T-cell (primary cell): ENCODE results near the gene MLLT3. TPM values are rescaled to one million over a fixed set of nuclear protein-coding genes. Genes with fewer than 3 reads are reported as not detected.

ENCODE experiments used
- ATAC-seq, 4 experiments: fragments of 200-7000 bp in 3 of 4; fragments of 150-1000 bp in 1 of 4; cut with Tn5 transposase; replicated peaks in 1 of 4; 1 replicate in 3 of 4; 2 replicates in 1 of 4; pipeline ENCODE4 v1.10.0; 2021; ENCODE audit warnings: moderate library complexity in 3 of 4, mild to moderate bottlenecking in 2 of 4, moderate number of reproducible peaks in 1 of 4
- CTCF ChIA-PET, 2 donors: fragments of 300-600 bp; sonication (Branson Sonifier 250); formaldehyde crosslinking; loops; one replicate each; lab custom pipeline; 2022; ENCODE audit warnings: antibody characterized with exemption in 2 of 2; lab: Charles Lee
- POLR2A ChIA-PET, 2 donors: fragments of 300-600 bp; sonication (Branson Sonifier 250); formaldehyde crosslinking; loops; one replicate each; lab custom pipeline; 2022; ENCODE audit warnings: antibody characterized with exemption in 2 of 2; lab: Charles Lee
- DNase-seq, 35 experiments: peaks; one replicate each; pipeline versions ENCODE4 v3.0.0 to v3.0.0-alpha.2; 2013 to 2023
- H3K27ac ChIP-seq: one replicate; pipeline ENCODE4 v1.5.1; 2013; ENCODE audit warnings: low read length
- H3K27me3 ChIP-seq, 2 experiments: replicated peaks in 1 of 2; 1 replicate in 1 of 2; 2 replicates in 1 of 2; pipeline versions ENCODE4 v1.6.1 to v1.7.0; 2013; ENCODE audit warnings: low read length in 1 of 2, mixed read lengths in 1 of 2; ENCODE audit not compliant: control insufficient read depth in 2 of 2, insufficient read depth in 2 of 2; ENCODE audit errors: extremely low read depth in 1 of 2
- H3K36me3 ChIP-seq, 2 donors: 1 replicate in 1 of 2; 2 replicates in 1 of 2; pipeline versions ENCODE4 v1.6.1 to v1.7.0; 2013; ENCODE audit warnings: low read length in 1 of 2; ENCODE audit not compliant: control insufficient read depth in 2 of 2, insufficient read depth in 1 of 2; ENCODE audit errors: extremely low read depth in 1 of 2
- H3K4me1 ChIP-seq, 2 experiments: 1 replicate in 1 of 2; 2 replicates in 1 of 2; pipeline versions ENCODE4 v1.6.1 to v1.7.0; 2013; ENCODE audit warnings: low read length in 2 of 2, mixed read lengths in 1 of 2; ENCODE audit not compliant: insufficient read depth in 2 of 2, control insufficient read depth in 1 of 2; ENCODE audit errors: extremely low read depth in 1 of 2
- H3K4me3 ChIP-seq, 2 donors: 1 replicate in 1 of 2; 2 replicates in 1 of 2; pipeline versions ENCODE4 v1.5.1 to v1.7.0; 2013; ENCODE audit warnings: mild to moderate bottlenecking in 2 of 2, low read length in 1 of 2, moderate library complexity in 1 of 2; ENCODE audit not compliant: control insufficient read depth in 1 of 2; ENCODE audit errors: extremely low read depth in 1 of 2
- H3K9me3 ChIP-seq: 2 replicates; pipeline ENCODE4 v1.7.0; 2013
- H3K27ac Mint-ChIP-seq, 2 donors: one replicate each; pipeline ENCODE4 v1.8.0; 2020 to 2021; ENCODE audit warnings: mild to moderate bottlenecking in 2 of 2, mixed read lengths in 2 of 2
- H3K27me3 Mint-ChIP-seq, 2 donors: one replicate each; pipeline ENCODE4 v1.8.0; 2021 to 2022; ENCODE audit warnings: mixed read lengths in 2 of 2
- H3K36me3 Mint-ChIP-seq: one replicate; pipeline ENCODE4 v1.8.0; 2021; ENCODE audit warnings: mixed read lengths
- H3K4me1 Mint-ChIP-seq, 3 donors: one replicate each; pipeline ENCODE4 v1.8.0; 2020 to 2022; ENCODE audit warnings: mixed read lengths in 3 of 3, mild to moderate bottlenecking in 1 of 3
- H3K4me3 Mint-ChIP-seq, 3 donors: one replicate each; pipeline ENCODE4 v1.8.0; 2020 to 2022; ENCODE audit warnings: mild to moderate bottlenecking in 3 of 3, mixed read lengths in 3 of 3, moderate library complexity in 3 of 3
- H3K9me3 Mint-ChIP-seq, 3 donors: one replicate each; pipeline ENCODE4 v1.8.0; 2020 to 2022; ENCODE audit warnings: mixed read lengths in 3 of 3
- WGBS: methylation state at CpG from one replicate; pipeline ENCODE4 v1.1.5; 2013; ENCODE audit warnings: missing lambda C conversion rate; ENCODE audit not compliant: insufficient coverage; 5-methylcytosine and 5-hydroxymethylcytosine counted together
- total RNA-seq, 35 experiments: library from RNA in 6 of 35; stranded (reverse) in 6 of 35; fragments of 120-200 nt in 1 of 35; gene quantifications; one replicate each; pipeline versions ENCODE4 v1.2.1 to v1.2.4 and lab custom pipeline; 2013 to 2026

Gene MLLT3
- total RNA-seq, 5 donors from 2014 or later (not counting 1 experiment from before 2014, with no cell fraction given), result 51.8 to 96.6 (median 58.9) TPM

DNA sequence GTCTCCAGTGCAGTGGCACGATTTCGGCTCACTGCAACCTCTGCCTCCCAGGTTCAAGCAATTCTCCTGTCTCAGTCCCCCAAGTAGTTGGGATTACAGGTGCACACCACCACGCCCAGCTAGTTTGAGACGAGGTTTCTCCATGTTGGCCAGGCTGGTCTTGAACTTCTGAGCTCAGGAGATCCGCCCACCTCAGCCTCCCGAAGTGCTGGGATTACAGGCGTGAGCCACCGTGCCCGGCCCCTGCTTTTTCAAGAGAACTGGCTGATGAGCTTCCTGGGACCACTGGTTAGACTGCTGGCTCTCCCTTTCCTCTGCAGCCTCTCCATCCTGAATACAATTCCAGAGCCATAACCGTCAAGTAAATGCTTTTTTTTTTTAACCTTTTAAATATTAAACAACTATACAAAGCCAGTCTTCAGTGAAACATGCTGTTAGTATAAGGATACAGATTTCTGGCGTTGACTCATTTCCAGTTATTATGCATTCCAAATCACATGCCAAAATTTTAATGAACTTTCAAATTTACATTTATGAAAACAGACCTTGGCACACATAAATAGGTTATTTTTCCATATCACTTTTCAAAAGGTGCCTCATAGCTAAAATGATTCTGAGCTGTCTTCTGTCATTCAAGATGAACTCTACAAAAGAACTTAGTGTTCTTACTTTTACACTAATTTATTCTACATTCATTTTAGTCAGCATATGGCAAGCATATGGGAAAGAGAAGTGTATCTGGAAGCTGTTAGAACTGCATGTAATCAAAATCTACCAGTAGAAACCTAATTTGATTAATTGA lies 116.0 kb downstream of the MLLT3 start:
- H3K4me1 Mint-ChIP-seq, result peaks cover 73 to 78% (median 74%) of the 10 kb centered on the region in 3 donors
- no peaks in the 10 kb centered on the region for H3K9me3 Mint-ChIP-seq
- no peak overlapping the region for H3K4me3 ChIP-seq
- ATAC-seq (no peak), DNase-seq (no peak)
- H3K27ac ChIP-seq, result no peak overlapping the region
- H3K27me3 ChIP-seq, result no peaks in the 10 kb centered on the region
- H3K27me3 Mint-ChIP-seq, result no peaks in the 10 kb centered on the region
- no peaks in the 10 kb centered on the region for H3K36me3 ChIP-seq
- ChIA-PET CTCF (interaction anchor here in 1 of 2 donors (0.7 kb wide), 1 partner anchor 9 kb away, joined by 3 read pairs; no protein-coding TSS in a partner anchor), POLR2A (interaction anchor here in 1 of 2 donors (0.7 kb wide), 2 partner anchors 19 to 33 kb away, joined by 3 to 4 read pairs; no protein-coding TSS in a partner anchor)
- no peaks in the 10 kb centered on the region for H3K9me3 ChIP-seq
- peak overlapping the region in 1 of 3 donors; percentile 24 for H3K4me3 Mint-ChIP-seq
- 94% methylated on average over 9 of the region's 11 CpGs for WGBS
- peaks cover 7 to 31% of the 10 kb centered on the region in 2 experiments for H3K4me1 ChIP-seq
- peak overlapping the region; percentile 71 to 77 for H3K27ac Mint-ChIP-seq
- H3K36me3 Mint-ChIP-seq, result peaks cover 3% of the 10 kb centered on the region

DNA sequence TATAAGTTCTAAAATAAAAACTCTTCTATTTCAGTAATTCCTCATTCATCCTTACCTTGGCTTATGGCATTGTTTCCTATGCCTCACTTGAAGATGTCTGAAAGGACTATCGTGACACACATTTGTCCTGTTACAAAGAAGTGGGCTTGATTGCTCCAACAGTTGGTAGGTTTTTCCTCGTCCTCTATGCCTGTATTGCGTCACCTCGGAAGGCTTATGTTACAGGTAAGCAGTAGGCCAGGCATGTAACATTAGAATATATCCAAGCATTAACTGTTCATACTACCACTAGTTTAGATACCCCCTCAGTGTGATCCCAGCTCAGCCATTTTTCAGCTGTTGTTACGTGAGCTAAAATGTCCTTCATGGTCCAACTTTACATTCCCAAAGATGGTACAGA lies 116.7 kb downstream of the MLLT3 start:
- Mint-ChIP-seq H3K9me3 (no peaks in the 10 kb centered on the region), H3K4me3 (peak overlapping the region in 1 of 3 donors; percentile 24), H3K27me3 (no peaks in the 10 kb centered on the region), H3K4me1 (peaks cover 80 to 86% (median 81%) of the 10 kb centered on the region in 3 donors), H3K36me3 (peaks cover 3% of the 10 kb centered on the region), H3K27ac (peak overlapping the region; percentile 10 to 39)
- Histone ChIP-seq H3K4me3 (no peak overlapping the region), H3K36me3 (no peaks in the 10 kb centered on the region), H3K9me3 (no peaks in the 10 kb centered on the region), H3K27ac (no peak overlapping the region), H3K4me1 (peaks cover 7 to 31% of the 10 kb centered on the region in 2 experiments), H3K27me3 (no peaks in the 10 kb centered on the region)
- DNase-seq (no peak), ATAC-seq (peak in 1 of 4 experiments; percentile 12)
- WGBS, result no CpG with 5 or more reads among the region's 5 CpGs
- ChIA-PET CTCF (no interaction called here), POLR2A (interaction anchor here in 1 of 2 donors (0.7 kb wide), 1 partner anchor 32 kb away, joined by 3 read pairs; no protein-coding TSS in a partner anchor)

DNA sequence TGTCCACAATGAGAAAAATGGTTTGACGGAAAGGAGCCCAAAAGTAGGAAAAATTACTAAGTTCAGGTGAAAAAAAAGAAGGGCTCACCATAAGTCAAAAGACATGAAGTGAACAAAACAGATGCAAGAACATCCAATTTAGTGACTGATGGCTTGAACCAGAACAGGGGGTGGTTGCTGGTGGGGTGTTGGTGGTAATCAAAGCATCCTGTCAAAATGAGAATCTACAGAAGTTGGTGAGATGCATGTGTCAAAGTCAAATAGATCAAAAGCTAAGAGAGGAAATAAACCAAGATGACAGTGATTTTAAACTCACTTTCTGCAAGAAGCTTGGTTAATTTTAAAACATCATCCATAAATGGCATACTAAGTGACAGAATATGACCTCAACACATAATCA lies 117.4 kb downstream of the MLLT3 start:
- Mint-ChIP-seq H3K27me3 (no peaks in the 10 kb centered on the region), H3K4me3 (peak overlapping the region in 1 of 3 donors; percentile 24), H3K9me3 (no peaks in the 10 kb centered on the region), H3K27ac (peak overlapping the region; percentile 13 to 66), H3K36me3 (peaks cover 1% of the 10 kb centered on the region), H3K4me1 (peaks cover 85 to 88% (median 85%) of the 10 kb centered on the region in 3 donors)
- peak in 32 of 35 experiments; percentile 5 to 79 (median 44) for DNase-seq
- ChIA-PET POLR2A (no interaction called here), CTCF (interaction anchor here in 1 of 2 donors (1.0 kb wide), 1 partner anchor 107 kb away, joined by 3 read pairs; no protein-coding TSS in a partner anchor)
- Histone ChIP-seq H3K4me1 (peaks cover 9 to 31% of the 10 kb centered on the region in 2 experiments), H3K27me3 (no peaks in the 10 kb centered on the region), H3K27ac (no peak overlapping the region), H3K36me3 (no peaks in the 10 kb centered on the region), H3K4me3 (no peak overlapping the region), H3K9me3 (no peaks in the 10 kb centered on the region)
- peak; percentile 74 to 97 (median 89) for ATAC-seq
- 100% methylated on average over 1 of the region's 1 CpG for WGBS

DNA sequence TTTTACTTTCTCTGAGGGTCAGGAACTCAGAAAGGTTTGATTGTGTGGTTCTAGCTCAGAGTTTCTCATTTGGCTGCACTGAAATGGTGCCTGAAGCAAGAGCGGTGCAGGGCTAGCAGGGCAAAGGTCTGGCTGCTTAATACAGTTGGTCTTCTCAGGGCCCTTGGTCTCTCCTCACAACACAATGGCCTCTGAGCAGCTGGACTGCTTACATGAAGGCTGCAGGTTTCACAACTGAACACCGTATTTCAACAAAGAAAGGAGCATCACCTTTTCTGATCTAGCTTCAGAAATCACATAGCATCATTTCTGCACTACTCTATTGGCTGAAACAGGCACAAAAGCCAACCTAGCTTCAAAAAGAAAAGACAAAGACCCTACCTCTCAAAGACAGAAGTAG lies 122.2 kb downstream of the MLLT3 start:
- peaks cover 10% of the 10 kb centered on the region for H3K36me3 Mint-ChIP-seq
- ChIA-PET POLR2A (no interaction called here), CTCF (no interaction called here)
- DNase-seq (no peak), ATAC-seq (no peak)
- no peak overlapping the region for H3K4me3 ChIP-seq
- peaks cover 6 to 13% of the 10 kb centered on the region in 2 experiments for H3K4me1 ChIP-seq
- WGBS, result 93% methylated on average over 2 of the region's 2 CpGs
- H3K27ac ChIP-seq, result no peak overlapping the region
- no peak overlapping the region for H3K4me3 Mint-ChIP-seq
- no peaks in the 10 kb centered on the region for H3K27me3 Mint-ChIP-seq
- H3K9me3 Mint-ChIP-seq, result peaks cover 0 to 4% (median 0%) of the 10 kb centered on the region in 3 donors
- no peaks in the 10 kb centered on the region for H3K27me3 ChIP-seq
- peaks cover 76 to 82% (median 81%) of the 10 kb centered on the region in 3 donors for H3K4me1 Mint-ChIP-seq
- H3K27ac Mint-ChIP-seq, result no peak overlapping the region
- no peaks in the 10 kb centered on the region for H3K36me3 ChIP-seq
- no peaks in the 10 kb centered on the region for H3K9me3 ChIP-seq

DNA sequence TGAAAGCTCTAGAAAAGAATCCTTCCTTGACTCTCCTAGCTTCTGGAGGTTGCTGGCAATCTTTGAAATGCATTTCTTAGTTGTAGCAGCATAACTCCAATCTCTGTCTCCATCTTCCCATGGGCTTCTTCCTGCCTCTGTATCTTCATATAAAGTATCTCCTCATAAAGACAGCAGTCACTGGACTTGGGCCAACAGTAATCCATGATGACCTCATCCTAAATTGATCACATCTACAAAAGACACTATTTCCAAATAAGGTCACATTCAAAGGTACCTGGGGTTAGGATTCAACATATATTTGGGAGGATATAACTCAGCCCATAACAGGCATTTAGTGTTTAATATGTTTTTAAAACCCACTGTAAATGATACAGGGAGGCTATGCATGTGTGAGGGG lies 123.3 kb downstream of the MLLT3 start:
- Histone ChIP-seq H3K27ac (no peak overlapping the region), H3K9me3 (no peaks in the 10 kb centered on the region), H3K27me3 (no peaks in the 10 kb centered on the region), H3K36me3 (no peaks in the 10 kb centered on the region), H3K4me3 (no peak overlapping the region), H3K4me1 (peaks cover 5 to 6% of the 10 kb centered on the region in 2 experiments)
- ATAC-seq, result no peak
- Mint-ChIP-seq H3K36me3 (peaks cover 10% of the 10 kb centered on the region), H3K27me3 (no peaks in the 10 kb centered on the region), H3K4me3 (no peak overlapping the region), H3K27ac (no peak overlapping the region), H3K9me3 (peaks cover 0 to 4% (median 0%) of the 10 kb centered on the region in 3 donors), H3K4me1 (peaks cover 69 to 78% (median 73%) of the 10 kb centered on the region in 3 donors)
- DNase-seq, result no peak
- ChIA-PET CTCF (interaction anchor here in 1 of 2 donors (0.6 kb wide), 1 partner anchor 121 kb away, joined by 3 read pairs; no protein-coding TSS in a partner anchor), POLR2A (no interaction called here)

DNA sequence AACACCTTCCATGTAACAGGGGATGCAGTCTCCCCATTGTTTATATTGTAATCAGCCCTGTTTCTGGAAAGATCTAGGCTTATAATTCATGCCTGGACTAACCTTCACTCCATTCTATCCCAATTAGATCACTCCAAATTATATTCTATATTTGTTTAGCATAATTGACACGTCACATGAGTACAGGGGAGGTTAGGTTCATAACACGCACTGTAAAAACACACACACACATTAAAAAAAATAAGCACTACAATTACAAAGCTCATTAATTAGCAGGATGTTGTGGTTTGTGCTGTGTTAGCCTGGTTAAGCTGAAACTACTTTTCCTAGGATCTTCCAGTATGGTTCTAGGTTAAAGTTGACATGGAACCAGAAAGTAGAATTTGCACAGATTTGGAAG lies 126.0 kb downstream of the MLLT3 start:
- ChIA-PET CTCF (no interaction called here), POLR2A (no interaction called here)
- no peak for ATAC-seq
- H3K27me3 Mint-ChIP-seq, result no peaks in the 10 kb centered on the region
- Histone ChIP-seq H3K4me1 (peaks cover 6 to 15% of the 10 kb centered on the region in 2 experiments), H3K9me3 (no peaks in the 10 kb centered on the region), H3K27ac (no peak overlapping the region), H3K27me3 (no peaks in the 10 kb centered on the region), H3K4me3 (no peak overlapping the region), H3K36me3 (no peaks in the 10 kb centered on the region)
- no peak overlapping the region for H3K27ac Mint-ChIP-seq
- H3K36me3 Mint-ChIP-seq, result peaks cover 10% of the 10 kb centered on the region
- H3K4me3 Mint-ChIP-seq, result no peak overlapping the region
- WGBS, result no CpG with 5 or more reads among the region's 2 CpGs
- DNase-seq, result no peak
- H3K9me3 Mint-ChIP-seq, result peaks cover 0 to 4% (median 0%) of the 10 kb centered on the region in 3 donors
- H3K4me1 Mint-ChIP-seq, result peaks cover 67 to 81% (median 71%) of the 10 kb centered on the region in 3 donors
